Skeletal muscle cell (primary cell): ENCODE data around the gene MYO16.

Source experiments
- DNase-seq: peaks from one replicate; pipeline ENCODE4 v3.0.0-alpha.2; 2010; ENCODE audit warnings: low read depth
- H3K4me3 ChIP-seq: 2 replicates; pipeline ENCODE4 v1.5.1; 2011; ENCODE audit warnings: low read depth, mild to moderate bottlenecking, control low read depth, low read length, moderate library complexity

MYO16 gene

GRCh38 chr13:109224033-109224432 is 594.6 kb downstream of the MYO16 start:
- DNase-seq: no peak
- no peak overlapping the region for H3K4me3 ChIP-seq

- no peak for DNase-seq
Measured at GRCh38 chr13:109226631-109227030, 597.2 kb downstream of the MYO16 start.

GRCh38 chr13:109227344-109227940 is 598.0 kb downstream of the MYO16 start:
- DNase-seq: no peak

More at GRCh38 chr13:109226631-109227030, 597.2 kb downstream of the MYO16 start:
- no peak overlapping the region for H3K4me3 ChIP-seq

GRCh38 chr13:109228211-109228610 is 598.8 kb downstream of the MYO16 start:
- DNase-seq: no peak
- no peak overlapping the region for H3K4me3 ChIP-seq

More at GRCh38 chr13:109227344-109227940, 598.0 kb downstream of the MYO16 start:
- no peak overlapping the region for H3K4me3 ChIP-seq

GRCh38 chr13:109231888-109232287 is 602.5 kb downstream of the MYO16 start:
- no peak overlapping the region for H3K4me3 ChIP-seq
- no peak for DNase-seq

GRCh38 chr13:109233293-109233692 is 603.9 kb downstream of the MYO16 start:
- no peak for DNase-seq

GRCh38 chr13:109235901-109236300 is 606.5 kb downstream of the MYO16 start:
- H3K4me3 ChIP-seq: no peak overlapping the region
- no peak for DNase-seq

More at GRCh38 chr13:109233293-109233692, 603.9 kb downstream of the MYO16 start:
- H3K4me3 ChIP-seq: no peak overlapping the region

- no peak overlapping the region for H3K4me3 ChIP-seq
- no peak for DNase-seq
Measured at GRCh38 chr13:109241160-109241559, 611.7 kb downstream of the MYO16 start.

- H3K4me3 ChIP-seq: no peak overlapping the region
- DNase-seq: peak; percentile 88
Measured at GRCh38 chr13:109243311-109243951, 614.0 kb downstream of the MYO16 start.

- no peak overlapping the region for H3K4me3 ChIP-seq
- DNase-seq: no peak
Measured at GRCh38 chr13:109244566-109244965, 615.2 kb downstream of the MYO16 start.

GRCh38 chr13:109246001-109246400 is 616.6 kb downstream of the MYO16 start:
- no peak overlapping the region for H3K4me3 ChIP-seq
- no peak for DNase-seq

GRCh38 chr13:109249780-109250528 is 620.5 kb downstream of the MYO16 start:
- no peak for DNase-seq
- no peak overlapping the region for H3K4me3 ChIP-seq

GRCh38 chr13:109251956-109252355 is 622.5 kb downstream of the MYO16 start:
- no peak overlapping the region for H3K4me3 ChIP-seq
- DNase-seq: peak; percentile 12

- no peak overlapping the region for H3K4me3 ChIP-seq
- no peak for DNase-seq
Measured at GRCh38 chr13:109253316-109253715, 623.9 kb downstream of the MYO16 start.

GRCh38 chr13:109254274-109254673 is 624.9 kb downstream of the MYO16 start:
- no peak for DNase-seq
- H3K4me3 ChIP-seq: no peak overlapping the region

- no peak overlapping the region for H3K4me3 ChIP-seq
- peak; percentile 7 for DNase-seq
Measured at GRCh38 chr13:109255141-109255856, 625.9 kb downstream of the MYO16 start.

GRCh38 chr13:109256866-109257760 is 627.7 kb downstream of the MYO16 start:
- H3K4me3 ChIP-seq: no peak overlapping the region
- peak; percentile 99 for DNase-seq
